Peyer's patch (tissue), 4 donors: ENCODE data around the gene ZG16B.

Experiments used
- POLR2A ChIP-seq, 2 donors: fragments of 450-650 bp; IDR thresholded peaks; one replicate each; pipeline ENCODE4 v1.5.1; 2017; ENCODE audit warnings: antibody characterized with exemption in 2 of 2, mild to moderate bottlenecking in 2 of 2, moderate library complexity in 2 of 2
- TF ChIP-seq, protein P1 (sequence below), 6 experiments: fragments of 450-650 bp in 4 of 6; fragments of 200-600 bp in 2 of 6; sonication (generic) in 1 of 6; IDR thresholded peaks; one replicate each; pipeline ENCODE4 v1.5.1; 2017 to 2019; ENCODE audit warnings: antibody characterized with exemption in 6 of 6, mild to moderate bottlenecking in 3 of 6, moderate library complexity in 1 of 6

DNA sequence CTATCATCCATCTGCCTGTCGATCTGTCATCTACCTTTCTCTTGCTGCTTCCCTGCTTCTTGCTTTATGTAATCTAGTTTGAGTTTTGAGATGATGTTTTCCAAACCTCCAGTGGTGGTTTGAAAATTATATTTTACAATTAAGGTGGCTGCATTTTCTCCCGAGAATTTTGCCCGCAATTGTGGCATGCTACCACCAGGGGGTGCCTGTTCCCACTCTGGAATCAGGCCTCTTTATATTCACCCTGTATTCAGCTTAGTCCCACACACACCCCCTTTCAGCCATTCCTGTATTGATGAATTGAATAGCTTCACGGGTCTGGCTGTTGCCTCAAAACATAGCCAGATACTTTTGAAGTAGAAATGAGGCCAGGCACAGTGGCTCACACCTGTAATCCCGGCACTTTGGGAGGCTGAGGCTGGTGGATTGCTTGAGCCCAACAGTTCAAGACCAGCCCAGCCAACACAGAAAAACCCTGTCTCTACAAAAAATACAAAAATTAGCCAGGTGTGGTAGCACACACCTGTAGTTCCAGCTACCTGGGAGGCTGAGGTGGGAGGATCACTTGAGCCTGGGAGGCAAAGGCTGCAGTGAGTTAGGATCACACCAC, 24.7 kb downstream of the ZG16B start:
- TF ChIP-seq, protein P1, sequence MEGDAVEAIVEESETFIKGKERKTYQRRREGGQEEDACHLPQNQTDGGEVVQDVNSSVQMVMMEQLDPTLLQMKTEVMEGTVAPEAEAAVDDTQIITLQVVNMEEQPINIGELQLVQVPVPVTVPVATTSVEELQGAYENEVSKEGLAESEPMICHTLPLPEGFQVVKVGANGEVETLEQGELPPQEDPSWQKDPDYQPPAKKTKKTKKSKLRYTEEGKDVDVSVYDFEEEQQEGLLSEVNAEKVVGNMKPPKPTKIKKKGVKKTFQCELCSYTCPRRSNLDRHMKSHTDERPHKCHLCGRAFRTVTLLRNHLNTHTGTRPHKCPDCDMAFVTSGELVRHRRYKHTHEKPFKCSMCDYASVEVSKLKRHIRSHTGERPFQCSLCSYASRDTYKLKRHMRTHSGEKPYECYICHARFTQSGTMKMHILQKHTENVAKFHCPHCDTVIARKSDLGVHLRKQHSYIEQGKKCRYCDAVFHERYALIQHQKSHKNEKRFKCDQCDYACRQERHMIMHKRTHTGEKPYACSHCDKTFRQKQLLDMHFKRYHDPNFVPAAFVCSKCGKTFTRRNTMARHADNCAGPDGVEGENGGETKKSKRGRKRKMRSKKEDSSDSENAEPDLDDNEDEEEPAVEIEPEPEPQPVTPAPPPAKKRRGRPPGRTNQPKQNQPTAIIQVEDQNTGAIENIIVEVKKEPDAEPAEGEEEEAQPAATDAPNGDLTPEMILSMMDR (IDR thresholded peaks at IDR 0.05) = peak in 4 of 6 experiments; percentile 23 to 52 (median 43)
- TF ChIP-seq POLR2A (IDR thresholded peaks at IDR 0.05) = no peak
